SK-N-MC (cell line): ENCODE data around the gene ENKUR.

Experiments used
- EZH2 ChIP-seq: fragments of 200-600 bp; sonication (generic); IDR thresholded peaks from one replicate; pipeline ENCODE4 v1.6.1; 2017; ENCODE audit warnings: antibody characterized with exemption
- POLR2AphosphoS5 ChIP-seq: IDR thresholded peaks from 2 replicates; pipeline ENCODE4 v1.6.1; 2012; ENCODE audit warnings: mild to moderate bottlenecking, low read depth, low read length, borderline replicate concordance

DNA sequence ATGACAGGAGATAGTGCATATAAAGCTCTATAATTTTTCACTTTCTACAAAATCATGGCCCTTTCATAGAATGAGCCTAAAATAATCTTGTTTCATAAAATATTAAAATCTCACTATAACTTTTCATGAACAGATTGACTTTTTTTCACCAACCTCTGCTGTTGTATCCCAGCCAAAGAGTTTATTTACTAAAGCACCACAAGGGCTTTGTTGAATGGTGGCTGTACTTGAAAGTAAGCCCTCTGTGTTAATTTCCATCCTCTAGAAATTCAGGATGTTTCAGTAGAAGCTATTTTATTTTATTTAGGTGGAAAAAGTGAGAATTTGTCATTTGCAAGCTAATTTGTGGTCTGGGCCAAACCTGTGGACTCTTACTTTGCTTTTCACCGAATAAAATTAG, 30.7 kb upstream of the ENKUR start:
- TF ChIP-seq POLR2AphosphoS5 (no peak), EZH2 (no peak)
